Epithelial cell of esophagus (primary cell): ENCODE results near the gene RHOV.

Experiments
- DNase-seq: peaks from one replicate; pipeline ENCODE4 v3.0.0; 2010; ENCODE audit warnings: low read depth
- H3K4me3 ChIP-seq: 2 replicates; pipeline ENCODE4 v1.5.1; 2011; ENCODE audit warnings: mild to moderate bottlenecking, low read length, control low read depth
- CTCF ChIP-seq: IDR thresholded peaks from 2 replicates; pipeline ENCODE4 v1.5.1; 2011; ENCODE audit warnings: low read depth, mild to moderate bottlenecking, low read length, control low read depth, inconsistent platforms; ENCODE audit not compliant: insufficient read depth; ENCODE audit errors: missing control alignments

RHOV gene

GRCh38 chr15:40873694-40874561, at the start of gene RHOV:
Gene RHOV (minus strand): TSS chr15:40874234. CDS start chr15:40874139, 95 bp downstream.
- peak; percentile 38 for TF ChIP-seq CTCF
- H3K4me3 ChIP-seq = peak within 1 kb of the TSS; percentile 61
- DNase-seq = peak; percentile 92

- DNase-seq = no peak
- no peak for TF ChIP-seq CTCF
- H3K4me3 ChIP-seq = no peak overlapping the region
Observed at GRCh38 chr15:40923551-40923950, 49.5 kb upstream of the RHOV start.

- no peak for DNase-seq
- TF ChIP-seq CTCF = no peak
- H3K4me3 ChIP-seq = no peak overlapping the region
Observed at GRCh38 chr15:40922608-40923005, 48.6 kb upstream of the RHOV start.

GRCh38 chr15:40921949-40922607, 48.0 kb upstream of the RHOV start:
- no peak overlapping the region for H3K4me3 ChIP-seq
- peak; percentile 69 for DNase-seq
- TF ChIP-seq CTCF = no peak

- no peak overlapping the region for H3K4me3 ChIP-seq
- no peak for DNase-seq
- TF ChIP-seq CTCF = no peak
Observed at GRCh38 chr15:40918799-40919392, 44.9 kb upstream of the RHOV start.

GRCh38 chr15:40918146-40918798, 44.2 kb upstream of the RHOV start:
- no peak overlapping the region for H3K4me3 ChIP-seq
- DNase-seq = no peak
- no peak for TF ChIP-seq CTCF
